Measurements from ENCODE around the gene MEGF9.
"Not testable (repeated sequence)": the region's sequence is repeated elsewhere in the genome, so short reads cannot be mapped to it uniquely, and the experiment has no call there.

MEGF9 gene

GRCh38 chr9:120640380-120640779 lies 73.9 kb downstream of the MEGF9 start:
- Histone ChIP-seq H3K9me3 (no peaks in the 10 kb centered on the region), H3K4me3 (no peak overlapping the region), H3K36me3 (no peaks in the 10 kb centered on the region), H3K27me3 (no peaks in the 10 kb centered on the region), H3K4me1 (no peaks in the 10 kb centered on the region), H3K27ac (no peak overlapping the region)
- intact Hi-C loops (cut with DNase I; ENCODE audit: low total_unique reads): no loop called here
- TF ChIP-seq, protein P1, sequence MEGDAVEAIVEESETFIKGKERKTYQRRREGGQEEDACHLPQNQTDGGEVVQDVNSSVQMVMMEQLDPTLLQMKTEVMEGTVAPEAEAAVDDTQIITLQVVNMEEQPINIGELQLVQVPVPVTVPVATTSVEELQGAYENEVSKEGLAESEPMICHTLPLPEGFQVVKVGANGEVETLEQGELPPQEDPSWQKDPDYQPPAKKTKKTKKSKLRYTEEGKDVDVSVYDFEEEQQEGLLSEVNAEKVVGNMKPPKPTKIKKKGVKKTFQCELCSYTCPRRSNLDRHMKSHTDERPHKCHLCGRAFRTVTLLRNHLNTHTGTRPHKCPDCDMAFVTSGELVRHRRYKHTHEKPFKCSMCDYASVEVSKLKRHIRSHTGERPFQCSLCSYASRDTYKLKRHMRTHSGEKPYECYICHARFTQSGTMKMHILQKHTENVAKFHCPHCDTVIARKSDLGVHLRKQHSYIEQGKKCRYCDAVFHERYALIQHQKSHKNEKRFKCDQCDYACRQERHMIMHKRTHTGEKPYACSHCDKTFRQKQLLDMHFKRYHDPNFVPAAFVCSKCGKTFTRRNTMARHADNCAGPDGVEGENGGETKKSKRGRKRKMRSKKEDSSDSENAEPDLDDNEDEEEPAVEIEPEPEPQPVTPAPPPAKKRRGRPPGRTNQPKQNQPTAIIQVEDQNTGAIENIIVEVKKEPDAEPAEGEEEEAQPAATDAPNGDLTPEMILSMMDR (IDR thresholded peaks at IDR 0.05): no peak
- DNase-seq: no peak

- intact Hi-C loops (cut with DNase I; ENCODE audit: low total_unique reads): no loop called here
- TF ChIP-seq, protein P1 (IDR thresholded peaks at IDR 0.05): no peak
- Histone ChIP-seq H3K27me3 (no peaks in the 10 kb centered on the region), H3K4me3 (no peak overlapping the region), H3K27ac (no peak overlapping the region), H3K9me3 (no peaks in the 10 kb centered on the region), H3K4me1 (no peaks in the 10 kb centered on the region), H3K36me3 (no peaks in the 10 kb centered on the region)
- DNase-seq: no peak
Observed at GRCh38 chr9:120637919-120638318, 76.4 kb downstream of the MEGF9 start.

DNA sequence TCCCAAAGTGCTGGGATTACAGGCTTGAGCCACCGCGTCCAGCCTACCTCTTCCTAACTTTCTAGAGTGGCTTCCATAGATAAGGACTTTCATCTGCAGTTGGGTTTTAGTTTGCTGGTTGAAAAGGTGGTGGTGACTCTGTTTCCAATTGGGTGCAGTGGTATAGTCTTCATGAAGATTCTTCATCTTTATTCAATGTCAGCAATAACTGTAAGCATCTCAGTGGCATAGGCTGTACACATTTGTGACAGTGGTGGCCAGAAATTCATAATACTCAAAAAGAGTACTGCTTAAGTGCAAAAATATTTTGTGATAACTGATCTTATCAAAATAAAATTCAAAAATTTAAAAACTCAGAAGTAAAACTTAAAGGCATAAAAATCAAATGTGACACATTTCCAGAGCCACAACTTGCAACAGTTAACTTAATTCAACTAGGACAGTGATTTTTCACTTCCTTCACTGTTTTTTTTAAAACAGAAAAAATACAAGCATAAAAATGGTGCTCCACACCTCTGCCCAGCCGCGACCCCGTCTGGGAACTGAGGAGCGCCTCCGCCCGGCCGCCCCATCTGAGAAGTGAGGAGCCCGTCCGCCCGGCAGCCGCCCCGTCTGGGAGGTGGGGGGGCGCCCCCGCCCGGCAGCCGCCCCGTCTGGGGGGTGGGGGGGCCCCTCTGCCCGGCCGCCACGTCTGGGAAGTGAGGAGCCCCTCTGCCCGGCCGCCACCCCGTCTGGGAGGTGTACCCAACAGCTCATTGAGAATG lies 77.9 kb downstream of the MEGF9 start:
- intact Hi-C loops (cut with DNase I; ENCODE audit: low total_unique reads): no loop called here
- Histone ChIP-seq H3K9me3 (no peaks in the 10 kb centered on the region), H3K27ac (no peak overlapping the region)

GRCh38 chr9:120635011-120635410 lies 79.3 kb downstream of the MEGF9 start:
- Histone ChIP-seq H3K27ac (no peak overlapping the region), H3K36me3 (no peaks in the 10 kb centered on the region), H3K4me3 (no peak overlapping the region), H3K9me3 (no peaks in the 10 kb centered on the region), H3K27me3 (no peaks in the 10 kb centered on the region), H3K4me1 (no peaks in the 10 kb centered on the region)
- no peak for DNase-seq
- intact Hi-C loops (cut with DNase I; ENCODE audit: low total_unique reads): no loop called here
- TF ChIP-seq, protein P1 (IDR thresholded peaks at IDR 0.05): no peak

More for the DNA sequence above, 77.9 kb downstream of the MEGF9 start:
- no peak for DNase-seq
- no peaks in the 10 kb centered on the region for H3K36me3 ChIP-seq
- no peak overlapping the region for H3K4me3 ChIP-seq
- no peaks in the 10 kb centered on the region for H3K4me1 ChIP-seq
- TF ChIP-seq, protein P1 (IDR thresholded peaks at IDR 0.05): no peak
- H3K27me3 ChIP-seq: no peaks in the 10 kb centered on the region

DNA sequence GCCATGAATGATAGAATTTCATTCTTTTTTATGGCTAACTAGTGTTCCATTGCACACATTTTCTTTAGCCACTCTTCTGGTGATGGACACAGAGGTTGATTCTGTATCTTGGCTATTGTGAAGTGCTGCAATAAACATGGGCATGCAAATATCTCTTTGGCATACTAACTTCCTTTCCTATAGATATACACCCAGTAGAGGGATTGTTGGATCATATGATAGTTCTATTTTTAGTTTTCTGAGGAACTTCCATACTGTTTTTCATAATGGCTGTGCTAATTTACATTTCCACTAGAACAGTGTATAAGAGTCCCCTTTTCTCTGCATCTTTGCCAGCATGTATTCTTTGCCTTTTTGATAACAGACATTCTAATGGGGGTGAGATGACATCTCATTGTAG lies 83.9 kb downstream of the MEGF9 start:
- intact Hi-C loops (cut with DNase I; ENCODE audit: low total_unique reads): no loop called here
- Histone ChIP-seq H3K27me3 (no peaks in the 10 kb centered on the region), H3K27ac (no peak overlapping the region), H3K36me3 (no peaks in the 10 kb centered on the region), H3K4me3 (no peak overlapping the region), H3K9me3 (no peaks in the 10 kb centered on the region), H3K4me1 (no peaks in the 10 kb centered on the region)
- TF ChIP-seq, protein P1 (IDR thresholded peaks at IDR 0.05): no peak
- no peak for DNase-seq

- H3K36me3 ChIP-seq; H3K27ac ChIP-seq; H3K4me1 ChIP-seq; DNase-seq; H3K27me3 ChIP-seq; H3K9me3 ChIP-seq; intact Hi-C loops (cut with DNase I; ENCODE audit: low total_unique reads); H3K4me3 ChIP-seq: not testable (repeated sequence)
Observed at GRCh38 chr9:120628925-120629497, 85.3 kb downstream of the MEGF9 start.

All from tibial artery (tissue), 4 donors.